IMR-90 (cell line): ENCODE results near the gene GABRB2. TPM values are rescaled to one million over a fixed set of nuclear protein-coding genes. Genes with fewer than 3 reads are reported as not detected.

Experiments used
- ATAC-seq: fragments of 200-7000 bp; cut with Tn5 transposase; 2 replicates; pipeline ENCODE4 v1.9.1; 2020; ENCODE audit warnings: low read depth, mild to moderate bottlenecking, moderate library complexity
- BruUV-seq: library from RNA; stranded (reverse); fragments of 400-500 nt; replicated peaks from 2 replicates; lab custom pipeline; 2021; lab: Mats Ljungman, UMichigan
- CTCF ChIA-PET: fragments of 300-600 bp; formaldehyde crosslinking; extraction: SDS; loops from one replicate; lab custom pipeline; 2021; ENCODE audit warnings: antibody characterized with exemption; lab: Yijun Ruan, JAX
- POLR2A ChIA-PET: fragments of 300-600 bp; sonication (Branson Sonifier 250); formaldehyde crosslinking; loops from one replicate; lab custom pipeline; 2022; ENCODE audit warnings: antibody characterized with exemption; ENCODE audit not compliant: unreplicated experiment; lab: Charles Lee
- DNase-seq: peaks from one replicate; pipeline ENCODE4 v3.0.0; 2013
- H2AFZ ChIP-seq: replicated peaks from 2 replicates; pipeline ENCODE3; 2013; ENCODE audit warnings: low read length, mild to moderate bottlenecking; ENCODE audit not compliant: poor library complexity
- H2AK5ac ChIP-seq: 2 replicates; pipeline ENCODE4 v1.6.1; 2013; ENCODE audit warnings: low read depth, low read length, inconsistent platforms
- H2AK9ac ChIP-seq: replicated peaks from 2 replicates; pipeline ENCODE3; 2013; ENCODE audit warnings: mild to moderate bottlenecking, low read depth, low read length, moderate library complexity; ENCODE audit not compliant: poor library complexity
- H2BK120ac ChIP-seq: 2 replicates; pipeline ENCODE4 v1.6.1; 2013; ENCODE audit warnings: low read depth, low read length, inconsistent platforms
- H2BK15ac ChIP-seq: 3 replicates; pipeline ENCODE4 v1.6.1; 2013; ENCODE audit warnings: low read depth, low read length, inconsistent platforms
- H2BK20ac ChIP-seq: 2 replicates; pipeline ENCODE4 v1.6.1; 2013; ENCODE audit warnings: low read depth, mild to moderate bottlenecking, inconsistent platforms, low read length, moderate library complexity
- H2BK5ac ChIP-seq: 2 replicates; pipeline ENCODE4 v1.6.1; 2013; ENCODE audit warnings: mild to moderate bottlenecking, low read depth, low read length, inconsistent platforms; ENCODE audit not compliant: poor library complexity, severe bottlenecking
- H3K14ac ChIP-seq: replicated peaks from 2 replicates; pipeline ENCODE4 v1.6.1; 2013; ENCODE audit warnings: low read depth, low read length, inconsistent platforms
- H3K18ac ChIP-seq: 2 replicates; pipeline ENCODE4 v1.6.1; 2013; ENCODE audit warnings: low read depth, low read length, control low read depth
- H3K23ac ChIP-seq: 2 replicates; pipeline ENCODE4 v1.6.1; 2013; ENCODE audit warnings: low read depth, low read length, inconsistent platforms
- H3K27ac ChIP-seq: 2 replicates; pipeline ENCODE4 v1.5.1; 2013; ENCODE audit warnings: mild to moderate bottlenecking, control low read depth, low read length; ENCODE audit not compliant: insufficient read depth
- H3K27me3 ChIP-seq: 2 replicates; pipeline ENCODE4 v1.6.1; 2013; ENCODE audit warnings: low read length; ENCODE audit not compliant: control insufficient read depth, insufficient read depth
- H3K36me3 ChIP-seq: 2 replicates; pipeline ENCODE4 v1.6.1; 2013; ENCODE audit warnings: low read length, mixed read lengths; ENCODE audit not compliant: control insufficient read depth, insufficient read depth
- H3K4ac ChIP-seq: 2 replicates; pipeline ENCODE4 v1.6.1; 2013; ENCODE audit warnings: low read depth, low read length, inconsistent platforms
- H3K4me1 ChIP-seq: 2 replicates; pipeline ENCODE4 v1.6.1; 2013; ENCODE audit warnings: low read length, mixed read lengths; ENCODE audit not compliant: control insufficient read depth, insufficient read depth
- H3K4me2 ChIP-seq: 2 replicates; pipeline ENCODE4 v1.6.1; 2013; ENCODE audit warnings: low read depth, mild to moderate bottlenecking, control low read depth, low read length, moderate library complexity
- H3K4me3 ChIP-seq: 2 replicates; pipeline ENCODE4 v1.5.1; 2013; ENCODE audit warnings: low read depth, mild to moderate bottlenecking, control low read depth, low read length, moderate library complexity; ENCODE audit not compliant: insufficient read depth
- H3K56ac ChIP-seq: 2 replicates; pipeline ENCODE4 v1.6.1; 2013; ENCODE audit warnings: low read length, inconsistent platforms; ENCODE audit not compliant: insufficient read depth; ENCODE audit errors: extremely low read depth
- H3K79me1 ChIP-seq, 2 experiments: 2 replicates each; pipeline ENCODE4 v1.6.1; 2013; ENCODE audit warnings: low read length in 2 of 2, inconsistent platforms in 1 of 2, low read depth in 1 of 2
- H3K9ac ChIP-seq: 2 replicates; pipeline ENCODE4 v1.6.1; 2013; ENCODE audit warnings: low read depth, low read length, control low read depth
- H3K9me1 ChIP-seq: 2 replicates; pipeline ENCODE4 v1.6.1; 2013; ENCODE audit warnings: low read length, inconsistent platforms; ENCODE audit not compliant: insufficient read depth
- H3K9me3 ChIP-seq: 2 replicates; pipeline ENCODE4 v1.6.1; 2013; ENCODE audit warnings: low read length; ENCODE audit not compliant: control insufficient read depth, insufficient read depth
- H4K20me1 ChIP-seq: 2 replicates; pipeline ENCODE4 v1.6.1; 2013; ENCODE audit warnings: low read length, inconsistent platforms; ENCODE audit not compliant: insufficient read depth
- H4K5ac ChIP-seq: 2 replicates; pipeline ENCODE4 v1.6.1; 2013; ENCODE audit warnings: mild to moderate bottlenecking, low read depth, low read length, control low read depth
- H4K8ac ChIP-seq, 2 experiments: 2 replicates each; pipeline ENCODE4 v1.6.1; 2013; ENCODE audit warnings: low read depth in 2 of 2, low read length in 2 of 2, control low read depth in 1 of 2, inconsistent platforms in 1 of 2
- H4K91ac ChIP-seq: 2 replicates; pipeline ENCODE4 v1.6.1; 2013; ENCODE audit warnings: low read depth, low read length, inconsistent platforms; ENCODE audit not compliant: insufficient read depth
- CHD1 ChIP-seq: IDR thresholded peaks from 2 replicates; pipeline ENCODE4 v1.6.1; 2012; ENCODE audit warnings: low read depth, low read length, improper control_type of control experiment
- WGBS, 2 experiments: methylation state at CpG; one replicate each; pipeline versions ENCODE4 v1.1.5 to v1.1.7; 2013; ENCODE audit warnings: missing lambda C conversion rate in 2 of 2; ENCODE audit not compliant: insufficient read length in 1 of 2; ENCODE audit errors: extremely low coverage in 2 of 2; 5-methylcytosine and 5-hydroxymethylcytosine counted together
- dilution Hi-C: fragments of 300-500 bp; cut with HindIII; formaldehyde crosslinking; loops from one replicate; pipeline ENCODE4 v1.14.3; 2018; ENCODE audit warnings: low sequenced_read_pairs; ENCODE audit not compliant: unreplicated experiment
- in situ Hi-C: fragments of 300-500 bp; cut with MboI; formaldehyde crosslinking; loops from 3 replicates; pipeline ENCODE4 v1.14.3; 2019; ENCODE audit warnings: low sequenced_read_pairs, inconsistent platforms, mixed read lengths
- intact Hi-C: fragments of 100-400 bp; cut with micrococcal nuclease; formaldehyde crosslinking; loops from 2 replicates; pipeline ENCODE4 v1.10.0; 2022
- polyA plus RNA-seq, 3 experiments: library from polyadenylated mRNA; depleted of rRNA; stranded (reverse); fragments of >200 nt; gene quantifications; 2 replicates each; pipeline ENCODE4 v1.2.3, GENCODE V29; 2012; ENCODE audit warnings: low replicate concordance in 1 of 3
- total RNA-seq: library from RNA; depleted of rRNA; stranded (reverse); fragments of >200 nt; gene quantifications from 2 replicates; pipeline ENCODE4 v1.2.3, GENCODE V29; 2012
- TF ChIP-seq, protein P1 (sequence below): fragments of 150-350 bp; IDR thresholded peaks from 2 replicates; pipeline ENCODE4 v1.6.1; 2017; ENCODE audit warnings: mild to moderate bottlenecking, antibody characterized with exemption, low read length, low read depth

GABRB2 gene
- total and polyA plus RNA-seq, 2 of the 4 experiments (the other 2 are of a cell fraction) = not detected

DNA sequence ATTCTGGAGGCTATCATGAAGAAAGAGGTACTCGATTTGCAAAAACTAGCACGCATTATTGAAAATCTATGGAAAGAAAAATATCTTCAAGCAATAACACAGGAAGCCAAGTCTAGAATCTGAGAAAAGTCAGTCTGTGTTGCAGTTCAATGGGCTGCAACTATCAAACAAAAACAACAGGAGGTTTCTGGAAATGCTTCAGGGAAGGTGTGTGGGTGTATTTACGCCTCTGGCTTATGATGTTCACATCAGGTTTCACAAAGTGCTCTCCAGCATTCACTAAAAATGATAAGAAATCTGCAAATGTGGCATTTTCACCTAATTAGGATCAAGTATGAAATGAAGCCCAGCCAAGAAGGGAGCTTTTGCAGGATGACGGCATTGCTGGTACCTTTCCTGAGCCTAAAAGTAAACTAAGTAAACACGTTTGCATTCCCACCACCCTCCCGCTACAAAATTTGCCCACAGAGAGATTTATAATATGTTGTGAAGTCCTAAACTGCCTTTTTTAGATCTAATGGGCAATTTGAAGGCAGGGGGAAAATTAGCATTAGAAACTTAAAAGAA, 146.4 kb downstream of the GABRB2 start:
- Histone ChIP-seq H3K23ac (no peak overlapping the region), H2BK20ac (no peak overlapping the region), H3K9ac (no peak overlapping the region), H4K8ac (no peak overlapping the region), H2AFZ (no peak overlapping the region), H3K79me1 (no peaks in the 10 kb centered on the region), H3K4me1 (no peaks in the 10 kb centered on the region), H3K4me3 (no peak overlapping the region), H4K20me1 (no peaks in the 10 kb centered on the region), H2BK120ac (no peak overlapping the region), H3K4me2 (no peak overlapping the region), H4K5ac (no peak overlapping the region), H3K36me3 (no peaks in the 10 kb centered on the region), H2BK5ac (no peak overlapping the region), H3K14ac (no peak overlapping the region), H2AK5ac (no peak overlapping the region), H3K9me1 (no peaks in the 10 kb centered on the region), H2AK9ac (no peak overlapping the region), H3K18ac (no peak overlapping the region), H3K4ac (no peak overlapping the region), H3K56ac (no peak overlapping the region), H3K27ac (no peak overlapping the region), H2BK15ac (no peak overlapping the region), H3K9me3 (peaks cover 5% of the 10 kb centered on the region), H3K27me3 (no peaks in the 10 kb centered on the region), H4K91ac (no peak overlapping the region)
- WGBS, 2 experiments = no CpG with 5 or more reads among the region's 6 CpGs
- ATAC-seq (no peak), DNase-seq (no peak)
- POLR2A ChIA-PET = no interaction called here
- in situ Hi-C loops = no loop called here
- intact Hi-C loops = no loop called here
- dilution Hi-C loops = no loop called here
- no TSS peak for BruUV-seq
- CTCF ChIA-PET = no interaction called here
- no peak for TF ChIP-seq CHD1
- TF ChIP-seq, protein P1, sequence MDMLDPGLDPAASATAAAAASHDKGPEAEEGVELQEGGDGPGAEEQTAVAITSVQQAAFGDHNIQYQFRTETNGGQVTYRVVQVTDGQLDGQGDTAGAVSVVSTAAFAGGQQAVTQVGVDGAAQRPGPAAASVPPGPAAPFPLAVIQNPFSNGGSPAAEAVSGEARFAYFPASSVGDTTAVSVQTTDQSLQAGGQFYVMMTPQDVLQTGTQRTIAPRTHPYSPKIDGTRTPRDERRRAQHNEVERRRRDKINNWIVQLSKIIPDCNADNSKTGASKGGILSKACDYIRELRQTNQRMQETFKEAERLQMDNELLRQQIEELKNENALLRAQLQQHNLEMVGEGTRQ = no peak
